ENCODE results near the gene UHRF1. TPM values are rescaled to one million over a fixed set of nuclear protein-coding genes. Genes with fewer than 3 reads are reported as not detected.
A peak's percentile ranks its signal among the peaks of the same experiment; 100 is the strongest.

The UHRF1 gene
- total and polyA plus RNA-seq, 2 of the 13 experiments (the other 11 are each of a cell fraction or from before 2014, with no cell fraction given) = 6.8 to 78.4 TPM

DNA sequence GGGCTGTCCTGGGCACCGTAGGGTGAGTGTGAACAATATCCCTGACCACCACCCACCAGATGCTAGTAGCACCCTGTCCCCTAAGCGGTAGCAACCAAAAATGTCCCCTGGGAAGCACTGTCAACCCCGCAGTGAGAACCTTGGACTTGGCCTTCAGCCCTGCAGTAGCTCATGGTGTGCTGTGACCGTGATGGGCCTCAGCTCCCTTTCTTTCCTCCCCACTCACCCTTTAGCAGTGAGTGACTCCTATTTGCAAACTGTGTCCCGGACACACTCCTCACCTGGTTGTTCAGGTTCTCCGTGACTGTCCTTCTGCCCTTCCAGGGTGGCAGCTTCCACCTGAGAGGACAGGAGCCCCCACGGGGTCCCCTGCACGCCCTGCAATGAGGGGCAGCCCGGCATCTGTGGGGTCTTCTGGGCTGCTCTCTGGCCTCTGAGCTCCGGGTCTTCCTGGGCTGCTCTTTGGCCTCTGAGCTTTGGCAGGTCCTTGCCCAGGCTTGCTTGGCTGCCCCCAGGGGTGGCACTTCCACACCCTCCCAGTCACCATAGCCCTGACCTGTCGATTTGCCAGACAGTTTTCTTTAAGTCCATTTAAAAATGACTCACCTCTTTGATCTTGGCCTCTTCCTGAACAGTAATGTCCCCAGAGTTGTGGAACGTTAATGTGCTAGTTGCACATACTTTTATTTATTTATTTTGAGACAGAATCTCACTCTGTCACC lies 63.4 kb downstream of the UHRF1 start (continued):
- TF ChIP-seq, protein P1, sequence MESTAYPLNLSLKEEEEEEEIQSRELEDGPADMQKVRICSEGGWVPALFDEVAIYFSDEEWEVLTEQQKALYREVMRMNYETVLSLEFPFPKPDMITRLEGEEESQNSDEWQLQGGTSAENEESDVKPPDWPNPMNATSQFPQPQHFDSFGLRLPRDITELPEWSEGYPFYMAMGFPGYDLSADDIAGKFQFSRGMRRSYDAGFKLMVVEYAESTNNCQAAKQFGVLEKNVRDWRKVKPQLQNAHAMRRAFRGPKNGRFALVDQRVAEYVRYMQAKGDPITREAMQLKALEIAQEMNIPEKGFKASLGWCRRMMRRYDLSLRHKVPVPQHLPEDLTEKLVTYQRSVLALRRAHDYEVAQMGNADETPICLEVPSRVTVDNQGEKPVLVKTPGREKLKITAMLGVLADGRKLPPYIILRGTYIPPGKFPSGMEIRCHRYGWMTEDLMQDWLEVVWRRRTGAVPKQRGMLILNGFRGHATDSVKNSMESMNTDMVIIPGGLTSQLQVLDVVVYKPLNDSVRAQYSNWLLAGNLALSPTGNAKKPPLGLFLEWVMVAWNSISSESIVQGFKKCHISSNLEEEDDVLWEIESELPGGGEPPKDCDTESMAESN (CRISPR knock-in tag; conservative IDR thresholded peaks at IDR 0.05) = no peak
- TF ChIP-seq ZMYM3 (CRISPR knock-in tag; IDR thresholded peaks at IDR 0.05) (no peak), ZSCAN22 (CRISPR knock-in tag; IDR thresholded peaks at IDR 0.05) (no peak), SMAD1 (CRISPR knock-in tag; IDR thresholded peaks at IDR 0.05; ENCODE audit: borderline replicate concordance, low read depth) (no peak), ZBTB20 (CRISPR knock-in tag; IDR thresholded peaks at IDR 0.05; ENCODE audit: borderline replicate concordance, low read depth) (no peak), RARG (CRISPR knock-in tag; IDR thresholded peaks at IDR 0.05; ENCODE audit: low read depth) (no peak), YEATS4 (CRISPR knock-in tag; IDR thresholded peaks at IDR 0.05; ENCODE audit: borderline replicate concordance) (no peak), ZNF460 (CRISPR knock-in tag; IDR thresholded peaks at IDR 0.05; ENCODE audit: borderline replicate concordance) (no peak), ZNF251 (CRISPR knock-in tag; IDR thresholded peaks at IDR 0.05) (no peak), ZNF546 (CRISPR knock-in tag; conservative IDR thresholded peaks at IDR 0.05) (no peak), ZNF354B (CRISPR knock-in tag; IDR thresholded peaks at IDR 0.05) (no peak), SATB2 (CRISPR knock-in tag; IDR thresholded peaks at IDR 0.05) (no peak)
- TF ChIP-seq, protein P2, sequence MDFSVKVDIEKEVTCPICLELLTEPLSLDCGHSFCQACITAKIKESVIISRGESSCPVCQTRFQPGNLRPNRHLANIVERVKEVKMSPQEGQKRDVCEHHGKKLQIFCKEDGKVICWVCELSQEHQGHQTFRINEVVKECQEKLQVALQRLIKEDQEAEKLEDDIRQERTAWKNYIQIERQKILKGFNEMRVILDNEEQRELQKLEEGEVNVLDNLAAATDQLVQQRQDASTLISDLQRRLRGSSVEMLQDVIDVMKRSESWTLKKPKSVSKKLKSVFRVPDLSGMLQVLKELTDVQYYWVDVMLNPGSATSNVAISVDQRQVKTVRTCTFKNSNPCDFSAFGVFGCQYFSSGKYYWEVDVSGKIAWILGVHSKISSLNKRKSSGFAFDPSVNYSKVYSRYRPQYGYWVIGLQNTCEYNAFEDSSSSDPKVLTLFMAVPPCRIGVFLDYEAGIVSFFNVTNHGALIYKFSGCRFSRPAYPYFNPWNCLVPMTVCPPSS (IDR thresholded peaks at IDR 0.05) = no peak
- TF ChIP-seq, protein P3, sequence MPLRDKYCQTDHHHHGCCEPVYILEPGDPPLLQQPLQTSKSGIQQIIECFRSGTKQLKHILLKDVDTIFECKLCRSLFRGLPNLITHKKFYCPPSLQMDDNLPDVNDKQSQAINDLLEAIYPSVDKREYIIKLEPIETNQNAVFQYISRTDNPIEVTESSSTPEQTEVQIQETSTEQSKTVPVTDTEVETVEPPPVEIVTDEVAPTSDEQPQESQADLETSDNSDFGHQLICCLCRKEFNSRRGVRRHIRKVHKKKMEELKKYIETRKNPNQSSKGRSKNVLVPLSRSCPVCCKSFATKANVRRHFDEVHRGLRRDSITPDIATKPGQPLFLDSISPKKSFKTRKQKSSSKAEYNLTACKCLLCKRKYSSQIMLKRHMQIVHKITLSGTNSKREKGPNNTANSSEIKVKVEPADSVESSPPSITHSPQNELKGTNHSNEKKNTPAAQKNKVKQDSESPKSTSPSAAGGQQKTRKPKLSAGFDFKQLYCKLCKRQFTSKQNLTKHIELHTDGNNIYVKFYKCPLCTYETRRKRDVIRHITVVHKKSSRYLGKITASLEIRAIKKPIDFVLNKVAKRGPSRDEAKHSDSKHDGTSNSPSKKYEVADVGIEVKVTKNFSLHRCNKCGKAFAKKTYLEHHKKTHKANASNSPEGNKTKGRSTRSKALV (CRISPR knock-in tag; IDR thresholded peaks at IDR 0.05) = no peak
- TF ChIP-seq, protein P4, sequence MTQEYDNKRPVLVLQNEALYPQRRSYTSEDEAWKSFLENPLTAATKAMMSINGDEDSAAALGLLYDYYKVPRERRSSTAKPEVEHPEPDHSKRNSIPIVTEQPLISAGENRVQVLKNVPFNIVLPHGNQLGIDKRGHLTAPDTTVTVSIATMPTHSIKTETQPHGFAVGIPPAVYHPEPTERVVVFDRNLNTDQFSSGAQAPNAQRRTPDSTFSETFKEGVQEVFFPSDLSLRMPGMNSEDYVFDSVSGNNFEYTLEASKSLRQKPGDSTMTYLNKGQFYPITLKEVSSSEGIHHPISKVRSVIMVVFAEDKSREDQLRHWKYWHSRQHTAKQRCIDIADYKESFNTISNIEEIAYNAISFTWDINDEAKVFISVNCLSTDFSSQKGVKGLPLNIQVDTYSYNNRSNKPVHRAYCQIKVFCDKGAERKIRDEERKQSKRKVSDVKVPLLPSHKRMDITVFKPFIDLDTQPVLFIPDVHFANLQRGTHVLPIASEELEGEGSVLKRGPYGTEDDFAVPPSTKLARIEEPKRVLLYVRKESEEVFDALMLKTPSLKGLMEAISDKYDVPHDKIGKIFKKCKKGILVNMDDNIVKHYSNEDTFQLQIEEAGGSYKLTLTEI (CRISPR knock-in tag; conservative IDR thresholded peaks at IDR 0.05) = no peak
- TF ChIP-seq, protein P5, sequence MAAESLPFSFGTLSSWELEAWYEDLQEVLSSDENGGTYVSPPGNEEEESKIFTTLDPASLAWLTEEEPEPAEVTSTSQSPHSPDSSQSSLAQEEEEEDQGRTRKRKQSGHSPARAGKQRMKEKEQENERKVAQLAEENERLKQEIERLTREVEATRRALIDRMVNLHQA (CRISPR knock-in tag; IDR thresholded peaks at IDR 0.05) = no peak
- TF ChIP-seq, protein P6, sequence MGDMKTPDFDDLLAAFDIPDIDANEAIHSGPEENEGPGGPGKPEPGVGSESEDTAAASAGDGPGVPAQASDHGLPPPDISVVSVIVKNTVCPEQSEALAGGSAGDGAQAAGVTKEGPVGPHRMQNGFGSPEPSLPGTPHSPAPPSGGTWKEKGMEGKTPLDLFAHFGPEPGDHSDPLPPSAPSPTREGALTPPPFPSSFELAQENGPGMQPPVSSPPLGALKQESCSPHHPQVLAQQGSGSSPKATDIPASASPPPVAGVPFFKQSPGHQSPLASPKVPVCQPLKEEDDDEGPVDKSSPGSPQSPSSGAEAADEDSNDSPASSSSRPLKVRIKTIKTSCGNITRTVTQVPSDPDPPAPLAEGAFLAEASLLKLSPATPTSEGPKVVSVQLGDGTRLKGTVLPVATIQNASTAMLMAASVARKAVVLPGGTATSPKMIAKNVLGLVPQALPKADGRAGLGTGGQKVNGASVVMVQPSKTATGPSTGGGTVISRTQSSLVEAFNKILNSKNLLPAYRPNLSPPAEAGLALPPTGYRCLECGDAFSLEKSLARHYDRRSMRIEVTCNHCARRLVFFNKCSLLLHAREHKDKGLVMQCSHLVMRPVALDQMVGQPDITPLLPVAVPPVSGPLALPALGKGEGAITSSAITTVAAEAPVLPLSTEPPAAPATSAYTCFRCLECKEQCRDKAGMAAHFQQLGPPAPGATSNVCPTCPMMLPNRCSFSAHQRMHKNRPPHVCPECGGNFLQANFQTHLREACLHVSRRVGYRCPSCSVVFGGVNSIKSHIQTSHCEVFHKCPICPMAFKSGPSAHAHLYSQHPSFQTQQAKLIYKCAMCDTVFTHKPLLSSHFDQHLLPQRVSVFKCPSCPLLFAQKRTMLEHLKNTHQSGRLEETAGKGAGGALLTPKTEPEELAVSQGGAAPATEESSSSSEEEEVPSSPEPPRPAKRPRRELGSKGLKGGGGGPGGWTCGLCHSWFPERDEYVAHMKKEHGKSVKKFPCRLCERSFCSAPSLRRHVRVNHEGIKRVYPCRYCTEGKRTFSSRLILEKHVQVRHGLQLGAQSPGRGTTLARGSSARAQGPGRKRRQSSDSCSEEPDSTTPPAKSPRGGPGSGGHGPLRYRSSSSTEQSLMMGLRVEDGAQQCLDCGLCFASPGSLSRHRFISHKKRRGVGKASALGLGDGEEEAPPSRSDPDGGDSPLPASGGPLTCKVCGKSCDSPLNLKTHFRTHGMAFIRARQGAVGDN (CRISPR knock-in tag; IDR thresholded peaks at IDR 0.05) = peak; percentile 56; the same call in 1 of the 2 replicates
